Measurements from ENCODE around the gene OTOL1.
A peak's percentile ranks its signal among the peaks of the same experiment; 100 is the strongest.
"Not testable (repeated sequence)": the region's sequence is repeated elsewhere in the genome, so short reads cannot be mapped to it uniquely, and the experiment has no call there.

OTOL1 gene

GRCh38 chr3:161496508-161496907 lies at the start of gene OTOL1:
Gene OTOL1 (plus strand): TSS chr3:161496808. CDS start chr3:161496808, 0 bp downstream.
- DNase-seq, result no peak

DNA sequence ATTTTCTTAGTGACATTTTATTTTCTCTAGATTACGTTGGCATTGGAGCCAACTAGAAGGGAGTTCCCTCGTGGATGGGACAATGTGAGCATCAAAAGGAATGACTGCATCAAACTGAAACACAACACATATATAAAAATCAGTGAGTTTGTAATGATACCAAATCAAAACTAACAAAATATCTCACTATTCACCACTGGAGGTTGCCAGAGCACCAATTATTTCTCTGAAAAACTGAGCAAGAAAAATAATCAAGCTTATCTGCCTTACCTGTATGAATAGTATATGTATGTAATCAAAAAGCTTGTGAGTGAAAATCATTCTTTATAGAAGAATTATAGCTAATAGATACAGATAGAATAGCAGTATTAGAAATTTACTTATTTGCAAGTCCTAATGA lies 46.8 kb upstream of the OTOL1 start:
- no peak for DNase-seq

GRCh38 chr3:161452179-161452578 lies 44.4 kb upstream of the OTOL1 start:
- no peak for DNase-seq

DNA sequence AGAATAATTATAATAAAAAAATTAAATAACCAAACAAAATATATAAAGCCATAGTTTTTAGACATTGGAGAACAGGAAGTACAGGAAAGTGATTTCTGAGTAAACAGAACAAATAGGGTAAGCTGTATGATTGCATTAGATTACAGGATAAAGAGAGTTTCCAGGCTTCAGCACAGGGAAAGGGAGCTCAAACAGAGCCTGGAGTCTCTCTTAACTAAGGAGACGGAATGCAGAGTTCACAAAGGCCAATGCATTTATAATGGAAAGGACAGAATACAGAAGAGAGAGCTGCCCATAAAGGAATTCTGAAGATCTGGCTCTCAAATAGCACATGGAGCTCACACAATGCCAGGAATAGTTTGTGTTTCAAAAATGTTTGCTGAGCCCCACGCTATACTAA lies 42.0 kb upstream of the OTOL1 start:
- DNase-seq, result no peak

GRCh38 chr3:161455962-161456361 lies 40.6 kb upstream of the OTOL1 start:
- DNase-seq, result no peak

GRCh38 chr3:161462138-161462537 lies 34.5 kb upstream of the OTOL1 start:
- no peak for DNase-seq

- DNase-seq, result no peak
Observed at GRCh38 chr3:161471211-161471610, 25.4 kb upstream of the OTOL1 start.

DNA sequence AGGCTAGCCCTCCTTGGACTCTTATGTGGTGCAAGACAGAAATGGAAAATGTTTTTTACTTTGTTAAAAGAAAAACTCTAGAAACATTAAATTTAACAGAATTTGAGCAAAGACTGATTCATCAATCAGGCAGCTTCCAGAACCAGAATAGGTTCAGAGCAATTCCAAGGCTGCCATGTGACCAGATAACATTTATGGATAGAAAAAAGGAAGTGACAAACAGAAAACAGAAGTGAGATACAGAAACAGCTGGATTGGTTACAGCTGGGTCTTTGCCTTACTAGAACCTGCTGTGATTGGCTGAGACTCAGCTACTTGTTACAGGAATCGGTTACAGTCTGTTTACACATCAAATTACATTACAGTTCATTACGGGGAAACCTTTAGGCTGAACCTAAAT lies 22.5 kb upstream of the OTOL1 start:
- no peak for DNase-seq

- DNase-seq, result peak in 1 of 2 experiments; percentile 24
Observed at GRCh38 chr3:161474741-161475140, 21.9 kb upstream of the OTOL1 start.

DNA sequence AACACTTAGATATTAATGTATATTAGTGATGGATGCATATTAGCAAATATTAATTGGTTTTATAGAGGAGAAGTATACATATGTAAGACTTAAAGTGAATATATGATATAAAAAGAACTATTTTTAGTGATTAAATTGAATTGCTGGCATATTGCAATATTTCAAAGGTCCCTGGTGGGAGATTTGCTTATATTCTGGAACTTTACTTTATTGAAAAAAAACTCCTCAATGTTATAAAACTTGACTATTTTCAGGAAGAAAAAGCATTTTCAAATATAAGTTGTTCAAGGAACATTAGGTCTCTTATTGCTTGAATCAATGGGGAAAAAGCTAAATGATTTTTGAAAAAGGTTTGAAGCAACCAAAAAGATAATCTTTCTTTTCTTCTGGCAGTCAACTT lies 21.4 kb upstream of the OTOL1 start:
- DNase-seq, result no peak

DNA sequence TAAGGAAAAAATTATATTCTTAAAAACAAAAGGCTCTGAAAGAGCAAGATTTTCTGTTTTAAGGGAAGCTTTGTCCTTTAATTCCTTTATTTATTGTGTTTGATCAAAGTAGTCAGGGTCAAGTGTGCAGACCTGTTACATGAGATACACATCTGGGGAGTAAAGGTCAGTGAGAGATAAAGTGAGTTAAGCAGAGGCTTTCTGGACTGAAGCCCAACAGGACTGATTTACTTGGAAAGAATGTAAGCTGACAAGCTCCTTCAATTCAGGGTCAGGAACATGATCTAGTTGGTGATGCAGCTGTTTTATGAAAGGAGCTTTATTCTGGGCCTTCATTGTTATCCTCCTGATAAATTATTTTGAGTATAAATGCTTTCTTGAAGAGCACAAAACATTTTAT lies 20.7 kb upstream of the OTOL1 start:
- no peak for DNase-seq

- DNase-seq, result no peak
Observed at GRCh38 chr3:161484226-161484625, 12.4 kb upstream of the OTOL1 start.

GRCh38 chr3:161488284-161488683 lies 8.3 kb upstream of the OTOL1 start:
- DNase-seq, result not testable (repeated sequence)

DNA sequence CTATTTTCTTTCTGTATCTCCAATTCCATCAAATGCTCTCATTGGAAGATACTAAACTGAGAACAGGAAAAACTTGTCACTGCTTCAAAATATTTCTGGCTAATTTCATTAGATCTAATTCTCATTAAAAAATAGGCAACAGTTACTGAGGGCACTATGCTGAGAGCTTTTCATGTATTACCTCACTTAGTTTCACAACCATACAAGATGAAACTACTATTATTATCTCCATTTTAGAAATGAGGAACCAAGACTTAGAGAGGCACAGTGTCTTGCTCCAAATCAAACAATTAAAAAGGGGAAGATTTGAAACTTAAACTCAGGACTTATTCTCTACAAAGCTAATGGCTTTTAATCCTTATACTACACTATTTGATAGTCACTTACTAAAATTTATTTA lies 7.2 kb upstream of the OTOL1 start:
- no peak for DNase-seq

GRCh38 chr3:161490845-161491244 lies 5.8 kb upstream of the OTOL1 start:
- DNase-seq, result not testable (repeated sequence)

- no peak for DNase-seq
Observed at GRCh38 chr3:161498259-161498921, 1.8 kb downstream of the OTOL1 start.

DNA sequence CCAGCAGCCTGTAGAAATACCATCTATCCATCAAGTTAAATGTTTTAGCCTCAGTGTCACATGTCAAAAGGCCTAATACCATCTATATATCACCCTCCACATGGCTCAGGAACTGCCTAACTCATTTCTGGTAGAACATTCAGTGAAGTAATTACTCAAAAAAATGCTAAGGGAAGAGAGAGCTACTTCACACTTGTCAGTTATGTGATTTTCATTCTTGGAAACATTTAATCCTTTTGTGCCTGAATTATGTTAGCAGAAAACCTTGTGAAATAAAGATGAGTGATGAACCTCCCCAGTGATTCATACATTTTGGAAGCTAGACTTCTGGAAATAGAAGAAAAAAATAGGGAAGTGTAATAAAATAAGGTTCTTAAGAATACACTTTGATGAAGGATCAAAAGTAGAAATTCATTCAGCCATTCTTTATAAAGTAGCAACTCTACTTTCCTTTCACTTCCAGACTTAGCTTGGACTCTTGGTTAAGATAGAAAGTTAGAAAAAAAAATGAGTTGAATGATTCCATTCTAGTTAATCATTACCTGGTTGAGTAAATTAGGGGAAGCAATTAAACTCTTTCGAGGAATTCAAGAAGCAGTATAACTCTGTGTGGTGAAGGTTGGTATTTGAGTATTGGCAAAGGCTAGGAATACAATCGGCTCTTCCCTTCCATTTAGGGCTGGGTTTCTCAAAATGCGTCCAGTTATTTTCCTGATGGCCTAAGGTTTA lies 3.6 kb downstream of the OTOL1 start:
- DNase-seq, result no peak

DNA sequence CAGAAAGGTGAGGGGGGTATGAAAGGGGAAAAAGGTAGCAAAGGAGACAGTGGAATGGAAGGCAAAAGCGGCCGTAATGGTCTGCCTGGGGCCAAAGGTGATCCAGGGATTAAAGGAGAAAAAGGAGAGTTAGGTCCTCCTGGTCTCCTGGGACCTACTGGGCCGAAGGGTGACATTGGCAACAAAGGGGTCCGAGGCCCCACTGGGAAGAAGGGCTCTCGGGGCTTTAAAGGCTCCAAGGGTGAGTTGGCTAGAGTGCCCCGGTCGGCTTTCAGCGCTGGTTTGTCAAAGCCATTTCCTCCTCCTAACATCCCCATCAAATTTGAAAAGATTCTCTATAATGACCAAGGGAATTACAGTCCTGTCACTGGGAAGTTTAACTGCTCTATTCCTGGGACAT lies 6.7 kb downstream of the OTOL1 start:
- DNase-seq, result no peak

- no peak for DNase-seq
Observed at GRCh38 chr3:161508852-161509477, 12.4 kb downstream of the OTOL1 start.

- DNase-seq, result no peak
Observed at GRCh38 chr3:161510510-161511260, 14.1 kb downstream of the OTOL1 start.

GRCh38 chr3:161523916-161524315 lies 27.3 kb downstream of the OTOL1 start:
- DNase-seq, result no peak

GRCh38 chr3:161531930-161532329 lies 35.3 kb downstream of the OTOL1 start:
- no peak for DNase-seq

DNA sequence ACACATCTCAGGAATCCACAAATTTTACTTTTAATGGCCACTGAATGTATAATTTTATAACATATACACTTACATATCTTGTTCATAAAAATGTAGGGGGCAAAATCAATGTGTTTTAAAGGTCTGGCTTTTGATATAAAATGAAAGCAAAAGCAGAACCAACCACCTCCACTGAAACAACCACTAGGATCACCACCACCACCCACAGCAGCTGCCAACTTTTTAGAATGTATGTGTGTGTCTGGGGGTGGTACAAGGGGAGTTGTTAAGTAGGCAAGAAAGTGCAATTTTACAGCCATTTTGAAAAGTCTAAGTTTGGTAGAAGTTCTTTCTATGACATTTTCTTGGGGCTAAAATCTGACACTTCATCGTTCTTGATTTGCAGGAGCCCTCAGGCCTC lies 44.0 kb downstream of the OTOL1 start:
- no peak for DNase-seq
